K562 (cell line): ENCODE measurements around the gene PRDM2. TPM values are rescaled to one million over a fixed set of nuclear protein-coding genes. Genes with fewer than 3 reads are reported as not detected.

Experiments
- ATAC-seq: fragments of 200-7000 bp; cut with Tn5 transposase; 3 replicates; pipeline ENCODE4 v1.9.1; 2020; ENCODE audit warnings: moderate library complexity
- BruUV-seq: library from RNA; stranded (reverse); fragments of 400-500 nt; replicated peaks from 2 replicates; lab custom pipeline; 2021; lab: Mats Ljungman, UMichigan
- CTCF ChIA-PET: fragments of 300-600 bp; formaldehyde crosslinking; extraction: SDS; loops from one replicate; lab custom pipeline; 2021; ENCODE audit warnings: low intra/inter-chr PET ratio; lab: Yijun Ruan, JAX
- POLR2A ChIA-PET: fragments of 300-600, 350-650 bp; sonication (Branson Sonifier 250); formaldehyde crosslinking; extraction: SDS; loops from one replicate; lab custom pipeline; 2021; ENCODE audit warnings: antibody characterized with exemption, inconsistent platforms; lab: Yijun Ruan, JAX
- DNase-seq, 4 experiments: peaks; one replicate each; pipeline versions ENCODE4 v3.0.0 to v3.0.0-alpha.2; 2011 to 2018; ENCODE audit warnings: low spot score in 3 of 4, mixed read lengths in 3 of 4; ENCODE audit errors: extremely low read depth in 1 of 4
- FAIRE-seq: peaks from 2 replicates; lab custom pipeline; 2011; peaks lifted over from hg19 to GRCh38; lab: Jason Lieb, UNC
- H2AFZ ChIP-seq: 2 replicates; pipeline ENCODE4 v1.6.0; 2011; ENCODE audit warnings: low read depth, low read length, control low read depth, inconsistent platforms
- H3K27ac ChIP-seq: fragments of 200-600 bp; 3 replicates; pipeline ENCODE4 v1.8.0; 2011; ENCODE audit warnings: low read depth, mild to moderate bottlenecking, control low read depth, inconsistent platforms, low read length, moderate library complexity, mixed read lengths; ENCODE audit errors: extremely low read depth
- H3K27me3 ChIP-seq, 2 experiments: fragments of 300-600 bp in 1 of 2; 2 replicates in 1 of 2; 3 replicates in 1 of 2; pipeline versions ENCODE4 v1.6.0 to v1.8.0; 2011; ENCODE audit warnings: inconsistent platforms in 2 of 2, low read length in 2 of 2, mild to moderate bottlenecking in 1 of 2, mixed read lengths in 1 of 2, moderate library complexity in 1 of 2; ENCODE audit not compliant: control insufficient read depth in 2 of 2, insufficient read depth in 2 of 2
- H3K36me3 ChIP-seq: fragments of 300-600 bp; 3 replicates; pipeline ENCODE4 v1.8.0; 2011; ENCODE audit warnings: mild to moderate bottlenecking, low read length, inconsistent platforms; ENCODE audit not compliant: control insufficient read depth, insufficient read depth
- H3K4me1 ChIP-seq, 2 experiments: fragments of 200-600 bp in 1 of 2; replicated peaks in 1 of 2; 2 replicates in 1 of 2; 3 replicates in 1 of 2; pipeline versions ENCODE4 v1.5.1 to v1.8.0; 2011; ENCODE audit warnings: inconsistent platforms in 2 of 2, low read length in 2 of 2, mild to moderate bottlenecking in 1 of 2, mixed read lengths in 1 of 2, moderate library complexity in 1 of 2; ENCODE audit not compliant: control insufficient read depth in 2 of 2, insufficient read depth in 2 of 2
- H3K4me2 ChIP-seq: 2 replicates; pipeline ENCODE4 v1.6.1; 2011; ENCODE audit warnings: low read length, control low read depth, inconsistent platforms, mixed read lengths; ENCODE audit not compliant: insufficient read depth
- H3K4me3 ChIP-seq: fragments of 200-600 bp; sonication (generic), shearing (Covaris generic); 2 replicates; pipeline ENCODE4 v1.5.1; 2016; ENCODE audit warnings: control low read depth, inconsistent platforms
- H3K79me2 ChIP-seq: fragments of 200-600 bp; 3 replicates; pipeline ENCODE4 v1.8.0; 2011; ENCODE audit warnings: low read length, inconsistent platforms; ENCODE audit not compliant: control insufficient read depth, insufficient read depth
- H3K9ac ChIP-seq, 2 experiments: 2 replicates each; pipeline versions ENCODE4 v1.6.0 to v1.6.1; 2011; ENCODE audit warnings: low read depth in 2 of 2, low read length in 2 of 2, control low read depth in 1 of 2, inconsistent platforms in 1 of 2, mild to moderate bottlenecking in 1 of 2, mixed read lengths in 1 of 2; ENCODE audit not compliant: insufficient read depth in 1 of 2
- H3K9me1 ChIP-seq: one replicate; pipeline ENCODE4 v1.6.0; 2011; ENCODE audit warnings: inconsistent platforms, mild to moderate bottlenecking, low read length, moderate library complexity; ENCODE audit not compliant: control insufficient read depth, insufficient read depth
- H3K9me3 ChIP-seq: replicated peaks from 2 replicates; pipeline ENCODE4 v1.5.1; 2011; ENCODE audit warnings: low read depth, low read length, inconsistent platforms; ENCODE audit not compliant: control insufficient read depth, insufficient read depth
- H4K20me1 ChIP-seq: replicated peaks from 2 replicates; pipeline ENCODE4 v1.6.1; 2011; ENCODE audit warnings: low read length, inconsistent platforms, mixed read lengths; ENCODE audit not compliant: control insufficient read depth, insufficient read depth
- BRF1 ChIP-seq: IDR thresholded peaks from 3 replicates; pipeline ENCODE4 v1.6.1; 2011; ENCODE audit warnings: borderline replicate concordance, mild to moderate bottlenecking; ENCODE audit not compliant: insufficient read length; ENCODE audit errors: extremely low read depth
- ETS2 ChIP-seq: IDR thresholded peaks from 2 replicates; pipeline ENCODE4 v1.6.1; 2016; ENCODE audit warnings: borderline replicate concordance, missing genetic modification characterization, mild to moderate bottlenecking, moderate library complexity, missing compliant biosample characterization; ENCODE audit not compliant: poor library complexity, severe bottlenecking
- FOXP1 ChIP-seq: sonication (generic); formaldehyde crosslinking; IDR thresholded peaks from 2 replicates; pipeline ENCODE4 v1.8.0; 2022; ENCODE audit warnings: mild to moderate bottlenecking, missing genetic modification reagents
- GTF2E2 ChIP-seq: fragments of 200-800 bp; sonication (Bioruptor generic); IDR thresholded peaks from 2 replicates; pipeline ENCODE4 v1.6.1; 2016; ENCODE audit warnings: missing genetic modification characterization, missing compliant biosample characterization
- HNRNPK ChIP-seq: fragments of 200-400 bp; formaldehyde crosslinking; IDR thresholded peaks from one replicate; pipeline ENCODE4 v1.6.1; 2018; ENCODE audit warnings: mild to moderate bottlenecking, low read depth, low read length; ENCODE audit not compliant: poor library complexity, severe bottlenecking
- MED1 ChIP-seq: sonication (generic); formaldehyde crosslinking; IDR thresholded peaks from 2 replicates; pipeline ENCODE4 v1.8.1; 2023; ENCODE audit warnings: missing genetic modification reagents, borderline replicate concordance
- PHTF2 ChIP-seq: fragments of 250-450 bp; sonication (Bioruptor Pico); IDR thresholded peaks from 2 replicates; pipeline ENCODE4 v1.5.0; 2021; ENCODE audit warnings: mild to moderate bottlenecking
- RBFOX2 ChIP-seq: fragments of 200-400 bp; formaldehyde crosslinking; IDR thresholded peaks from 2 replicates; pipeline ENCODE4 v1.6.1; 2017; ENCODE audit warnings: low read depth, mild to moderate bottlenecking, low read length, moderate library complexity
- ZBTB17 ChIP-seq: fragments of 450-650 bp; formaldehyde crosslinking; IDR thresholded peaks from 2 replicates; pipeline ENCODE4 v1.4.0; 2020; ENCODE audit warnings: mild to moderate bottlenecking
- ZNF175 ChIP-seq: fragments of 200-800 bp; sonication (Bioruptor generic); IDR thresholded peaks from 2 replicates; pipeline ENCODE4 v1.6.1; 2016; ENCODE audit warnings: low read depth, mild to moderate bottlenecking, missing genetic modification characterization, missing compliant biosample characterization
- ZNF347 ChIP-seq: fragments of 450-650 bp; formaldehyde crosslinking; IDR thresholded peaks from 2 replicates; pipeline ENCODE4 v1.4.0; 2020; ENCODE audit warnings: low read depth, mild to moderate bottlenecking, moderate library complexity
- ZNF551 ChIP-seq: fragments of 250-450 bp; sonication (Bioruptor Pico); IDR thresholded peaks from 2 replicates; pipeline ENCODE4 v1.5.0; 2021; ENCODE audit warnings: mild to moderate bottlenecking, moderate library complexity
- WGBS: fragments of 100-300 bp; shearing (Covaris generic); methylation state at CpG from one replicate; pipeline ENCODE4 v1.1.6; 2016; ENCODE audit warnings: low coverage, mixed read lengths; ENCODE audit not compliant: insufficient coverage; ENCODE audit errors: missing lambda C conversion rate; 5-methylcytosine and 5-hydroxymethylcytosine counted together
- in situ Hi-C: fragments of 300-500 bp; cut with MboI; formaldehyde crosslinking; loops from 4 replicates; pipeline ENCODE4 v1.15.0; 2018; ENCODE audit warnings: inconsistent platforms, mixed read lengths
- intact Hi-C: fragments of 100-400 bp; cut with micrococcal nuclease; formaldehyde crosslinking; loops from 2 replicates; pipeline ENCODE4 v1.14.2; 2022
- polyA plus RNA-seq, 8 experiments: library from polyadenylated mRNA; depleted of rRNA in 4 of 8; stranded (reverse) in 5 of 8; unstranded in 3 of 8; fragments of >200 nt; fragmentation: Nextera tagmentation in 2 of 8; fragmentation: Illumina TruSeq in 1 of 8; extraction: Ambion mirVana in 2 of 8; extraction: Trizol in 1 of 8; gene quantifications; 2 replicates each; pipeline versions ENCODE4 v1.2.1 to v1.2.3, GENCODE V29; 2011 to 2014; ENCODE audit warnings: inconsistent platforms in 1 of 8, missing spikeins in 1 of 8
- total RNA-seq, 7 experiments: library from RNA; depleted of rRNA in 6 of 7; stranded (reverse); fragments of >200 nt in 6 of 7; fragmentation: Illumina TruSeq in 2 of 7; extraction: Trizol in 2 of 7; gene quantifications; 2 replicates each; pipeline versions ENCODE4 v1.2.1 to v1.2.3, GENCODE V29; 2011 to 2021; ENCODE audit warnings: low replicate concordance in 1 of 7
- TF ChIP-seq, protein P1 (sequence below): IDR thresholded peaks from 2 replicates; pipeline ENCODE4 v1.6.1; 2012; ENCODE audit warnings: low read depth, low read length, improper control_type of control experiment, borderline replicate concordance
- TF ChIP-seq, protein P2 (sequence below): sonication (generic); formaldehyde crosslinking; IDR thresholded peaks from 2 replicates; pipeline ENCODE4 v1.8.1; 2023; ENCODE audit warnings: mild to moderate bottlenecking, missing genetic modification reagents

PRDM2 gene
- total and polyA plus RNA-seq, 9 of the 15 experiments (the other 6 are each of a cell fraction or from before 2014, with no cell fraction given): 5.4 to 27.6 (median 12.5) TPM

DNA sequence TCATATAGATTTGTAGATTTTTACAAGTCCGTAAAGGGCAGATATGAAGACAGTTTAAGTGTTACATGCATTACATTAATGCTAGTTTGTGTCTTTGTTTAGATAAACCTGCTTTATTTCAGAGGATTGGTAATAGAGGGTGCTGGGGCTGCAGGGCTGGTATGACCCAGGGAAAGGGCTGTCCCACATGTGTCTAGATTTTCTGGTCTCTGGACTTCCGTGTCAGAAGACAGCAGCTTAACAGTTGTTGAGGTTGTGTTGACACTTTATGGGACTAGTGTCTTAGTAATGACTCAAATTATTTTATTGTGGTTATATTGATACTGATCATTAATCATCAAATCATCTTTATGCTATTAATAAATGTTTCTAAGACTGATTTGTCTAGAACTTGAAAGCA, 10.1 kb downstream of the PRDM2 start:
- Histone ChIP-seq H3K4me2 (no peak overlapping the region), H3K9me3 (no peaks in the 10 kb centered on the region), H3K36me3 (no peaks in the 10 kb centered on the region), H3K27ac (no peak overlapping the region), H3K27me3 (peaks cover 20 to 24% of the 10 kb centered on the region in 2 experiments), H4K20me1 (no peaks in the 10 kb centered on the region), H3K4me1 (no peaks in the 10 kb centered on the region), H2AFZ (no peak overlapping the region), H3K9ac (no peak overlapping the region), H3K4me3 (no peak overlapping the region), H3K9me1 (no peaks in the 10 kb centered on the region), H3K79me2 (no peaks in the 10 kb centered on the region)
- DNase-seq: no peak
- in situ Hi-C loops: no loop called here
- no peak for FAIRE-seq
- intact Hi-C loops: no loop called here
- BruUV-seq: no TSS peak
- 0% methylated on average over 2 of the region's 2 CpGs for WGBS
- CTCF ChIA-PET: no interaction called here
- POLR2A ChIA-PET: no interaction called here
- no peak for TF ChIP-seq HNRNPK
- no peak for TF ChIP-seq ETS2 (tag)
- no peak for TF ChIP-seq RBFOX2
- TF ChIP-seq, protein P1, sequence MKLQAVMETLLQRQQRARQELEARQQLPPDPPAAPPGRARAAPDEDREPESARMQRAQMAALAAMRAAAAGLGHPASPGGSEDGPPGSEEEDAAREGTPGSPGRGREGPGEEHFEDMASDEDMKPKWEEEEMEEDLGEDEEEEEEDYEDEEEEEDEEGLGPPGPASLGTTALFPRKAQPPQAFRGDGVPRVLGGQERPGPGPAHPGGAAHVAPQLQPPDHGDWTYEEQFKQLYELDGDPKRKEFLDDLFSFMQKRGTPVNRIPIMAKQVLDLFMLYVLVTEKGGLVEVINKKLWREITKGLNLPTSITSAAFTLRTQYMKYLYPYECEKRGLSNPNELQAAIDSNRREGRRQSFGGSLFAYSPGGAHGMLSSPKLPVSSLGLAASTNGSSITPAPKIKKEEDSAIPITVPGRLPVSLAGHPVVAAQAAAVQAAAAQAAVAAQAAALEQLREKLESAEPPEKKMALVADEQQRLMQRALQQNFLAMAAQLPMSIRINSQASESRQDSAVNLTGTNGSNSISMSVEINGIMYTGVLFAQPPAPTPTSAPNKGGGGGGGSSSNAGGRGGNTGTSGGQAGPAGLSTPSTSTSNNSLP: no peak
- TF ChIP-seq ZNF551 (CRISPR knock-in tag): no peak
- TF ChIP-seq, protein P2, sequence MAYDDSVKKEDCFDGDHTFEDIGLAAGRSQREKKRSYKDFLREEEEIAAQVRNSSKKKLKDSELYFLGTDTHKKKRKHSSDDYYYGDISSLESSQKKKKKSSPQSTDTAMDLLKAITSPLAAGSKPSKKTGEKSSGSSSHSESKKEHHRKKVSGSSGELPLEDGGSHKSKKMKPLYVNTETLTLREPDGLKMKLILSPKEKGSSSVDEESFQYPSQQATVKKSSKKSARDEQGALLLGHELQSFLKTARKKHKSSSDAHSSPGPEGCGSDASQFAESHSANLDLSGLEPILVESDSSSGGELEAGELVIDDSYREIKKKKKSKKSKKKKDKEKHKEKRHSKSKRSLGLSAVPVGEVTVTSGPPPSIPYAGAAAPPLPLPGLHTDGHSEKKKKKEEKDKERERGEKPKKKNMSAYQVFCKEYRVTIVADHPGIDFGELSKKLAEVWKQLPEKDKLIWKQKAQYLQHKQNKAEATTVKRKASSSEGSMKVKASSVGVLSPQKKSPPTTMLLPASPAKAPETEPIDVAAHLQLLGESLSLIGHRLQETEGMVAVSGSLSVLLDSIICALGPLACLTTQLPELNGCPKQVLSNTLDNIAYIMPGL: no peak
- no peak for TF ChIP-seq ZNF175
- TF ChIP-seq PHTF2 (CRISPR knock-in tag): no peak
- no peak for TF ChIP-seq BRF1
- TF ChIP-seq ZBTB17 (CRISPR knock-in tag): no peak
- no peak for TF ChIP-seq GTF2E2 (tag)
- no peak for TF ChIP-seq ZNF347
- TF ChIP-seq FOXP1: no peak
- TF ChIP-seq MED1 (CRISPR knock-in tag): no peak
- ATAC-seq: no peak
